OCI-LY3 (cell line): ENCODE measurements around the gene BORCS5.
A peak's percentile ranks its signal among the peaks of the same experiment; 100 is the strongest.

Source experiments
- H2AFZ ChIP-seq: fragments of 200-600, 300-600 bp; shearing (Covaris generic); 2 replicates; pipeline ENCODE4 v1.6.0; 2014; ENCODE audit warnings: antibody characterized with exemption, low read depth, low read length
- H3K27ac ChIP-seq: fragments of 200-600, 300-600 bp; sonication (generic); 2 replicates; pipeline ENCODE4 v1.5.1; 2014; ENCODE audit warnings: mild to moderate bottlenecking, low read length, moderate library complexity, mixed read lengths
- H3K27me3 ChIP-seq: fragments of 200-600, 300-600 bp; sonication (generic); 2 replicates; pipeline ENCODE4 v1.6.1; 2014; ENCODE audit warnings: low read depth, low read length, mixed read lengths
- H3K36me3 ChIP-seq: fragments of 200-600, 300-600 bp; sonication (generic); replicated peaks from 2 replicates; pipeline ENCODE3; 2014; ENCODE audit warnings: low read depth, low read length, mixed read lengths
- H3K4me1 ChIP-seq: fragments of 300-600, 200-600 bp; sonication (generic); 2 replicates; pipeline ENCODE4 v1.6.1; 2014; ENCODE audit warnings: low read length, mixed read lengths
- H3K4me2 ChIP-seq: fragments of 200-600, 300-600 bp; sonication (generic); 2 replicates; pipeline ENCODE4 v1.6.1; 2014; ENCODE audit warnings: low read length, mixed read lengths
- H3K4me3 ChIP-seq: fragments of 300-600, 200-600 bp; sonication (generic); 2 replicates; pipeline ENCODE4 v1.5.1; 2014; ENCODE audit warnings: antibody characterized with exemption, mild to moderate bottlenecking, low read length, moderate library complexity
- H3K79me2 ChIP-seq: fragments of 300-600, 200-600 bp; shearing (Covaris generic); 2 replicates; pipeline ENCODE4 v1.6.1; 2014; ENCODE audit warnings: mild to moderate bottlenecking, low read length, mixed read lengths
- H3K9ac ChIP-seq: fragments of 300-600, 200-600 bp; shearing (Covaris generic); 2 replicates; pipeline ENCODE4 v1.6.0; 2014; ENCODE audit warnings: mild to moderate bottlenecking, low read length, moderate library complexity
- H3K9me3 ChIP-seq: fragments of 200-600, 300-600 bp; shearing (Covaris generic); 2 replicates; pipeline ENCODE4 v1.6.1; 2014; ENCODE audit warnings: low read length, mixed read lengths; ENCODE audit not compliant: insufficient read depth
- H4K20me1 ChIP-seq: fragments of 200-600, 300-600 bp; sonication (generic); 2 replicates; pipeline ENCODE4 v1.6.1; 2016; ENCODE audit warnings: low read length, mixed read lengths; ENCODE audit not compliant: insufficient read depth
- EZH2phosphoT487 ChIP-seq: fragments of 200-600 bp; shearing (Covaris generic); IDR thresholded peaks from 2 replicates; pipeline ENCODE4 v1.6.1; 2018; ENCODE audit warnings: antibody characterized with exemption, mixed run types, low read depth
- TF ChIP-seq, protein P1 (sequence below): fragments of 200-600, 300-600 bp; sonication (generic); IDR thresholded peaks from 2 replicates; pipeline ENCODE4 v1.5.1; 2014; ENCODE audit warnings: antibody characterized with exemption, low read length, low read depth

The BORCS5 gene

DNA sequence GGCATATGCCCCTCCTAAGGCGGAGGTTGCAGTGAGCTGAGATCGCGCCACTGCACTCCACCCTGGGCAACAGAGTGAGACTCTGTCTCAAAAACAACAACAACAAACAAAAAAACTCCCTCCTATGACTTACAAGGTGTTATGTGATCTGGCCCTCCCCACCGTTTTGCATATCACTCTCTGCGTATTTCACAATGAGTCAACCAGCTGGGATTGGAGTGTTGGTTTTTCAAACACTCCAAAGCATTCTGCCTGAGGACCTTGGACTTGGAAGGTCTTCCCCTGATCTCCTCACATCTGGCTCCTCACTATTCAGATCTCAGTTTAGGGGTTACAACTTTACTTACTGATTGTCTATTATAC lies 20.8 kb upstream of the BORCS5 start:
- H3K36me3 ChIP-seq, result no peaks in the 10 kb centered on the region
- peaks cover 9% of the 10 kb centered on the region for H3K4me1 ChIP-seq
- TF ChIP-seq, protein P1, sequence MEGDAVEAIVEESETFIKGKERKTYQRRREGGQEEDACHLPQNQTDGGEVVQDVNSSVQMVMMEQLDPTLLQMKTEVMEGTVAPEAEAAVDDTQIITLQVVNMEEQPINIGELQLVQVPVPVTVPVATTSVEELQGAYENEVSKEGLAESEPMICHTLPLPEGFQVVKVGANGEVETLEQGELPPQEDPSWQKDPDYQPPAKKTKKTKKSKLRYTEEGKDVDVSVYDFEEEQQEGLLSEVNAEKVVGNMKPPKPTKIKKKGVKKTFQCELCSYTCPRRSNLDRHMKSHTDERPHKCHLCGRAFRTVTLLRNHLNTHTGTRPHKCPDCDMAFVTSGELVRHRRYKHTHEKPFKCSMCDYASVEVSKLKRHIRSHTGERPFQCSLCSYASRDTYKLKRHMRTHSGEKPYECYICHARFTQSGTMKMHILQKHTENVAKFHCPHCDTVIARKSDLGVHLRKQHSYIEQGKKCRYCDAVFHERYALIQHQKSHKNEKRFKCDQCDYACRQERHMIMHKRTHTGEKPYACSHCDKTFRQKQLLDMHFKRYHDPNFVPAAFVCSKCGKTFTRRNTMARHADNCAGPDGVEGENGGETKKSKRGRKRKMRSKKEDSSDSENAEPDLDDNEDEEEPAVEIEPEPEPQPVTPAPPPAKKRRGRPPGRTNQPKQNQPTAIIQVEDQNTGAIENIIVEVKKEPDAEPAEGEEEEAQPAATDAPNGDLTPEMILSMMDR, result no peak
- no peak for TF ChIP-seq EZH2phosphoT487
- H3K9ac ChIP-seq, result no peak overlapping the region
- H4K20me1 ChIP-seq, result no peaks in the 10 kb centered on the region
- H3K9me3 ChIP-seq, result no peaks in the 10 kb centered on the region
- H3K27ac ChIP-seq, result no peak overlapping the region
- peaks cover 14% of the 10 kb centered on the region for H3K27me3 ChIP-seq
- H3K4me3 ChIP-seq, result no peak overlapping the region
- H3K4me2 ChIP-seq, result 0 out of 2 replicates have a peak overlapping the region, but pooled peaks have one; percentile 3
- H2AFZ ChIP-seq, result no peak overlapping the region
- no peaks in the 10 kb centered on the region for H3K79me2 ChIP-seq

DNA sequence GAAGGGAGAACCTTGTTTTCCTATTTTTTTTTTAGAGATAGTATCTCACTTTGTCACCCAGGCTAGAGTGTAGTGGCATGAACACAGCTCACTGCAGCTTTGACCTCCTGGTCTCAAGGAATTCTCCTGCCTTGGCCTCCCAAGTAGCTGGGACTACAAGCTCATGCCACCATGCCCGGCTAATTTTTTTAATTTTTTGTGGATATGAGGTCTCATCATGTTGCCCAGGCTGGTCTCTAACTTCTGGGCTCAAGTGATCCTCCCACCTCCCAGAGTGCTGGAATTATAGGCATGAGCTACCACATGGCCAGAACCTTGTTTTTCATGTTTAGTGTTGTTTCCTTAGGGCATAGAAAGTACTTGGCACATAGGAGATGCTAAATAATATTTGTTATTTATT lies 20.4 kb upstream of the BORCS5 start:
- Histone ChIP-seq H3K9me3 (no peaks in the 10 kb centered on the region), H3K9ac (no peak overlapping the region), H3K27ac (no peak overlapping the region), H3K79me2 (no peaks in the 10 kb centered on the region), H3K4me2 (no peak overlapping the region), H2AFZ (no peak overlapping the region), H3K27me3 (peaks cover 12% of the 10 kb centered on the region), H3K4me3 (no peak overlapping the region), H4K20me1 (no peaks in the 10 kb centered on the region), H3K4me1 (peaks cover 9% of the 10 kb centered on the region), H3K36me3 (no peaks in the 10 kb centered on the region)
- TF ChIP-seq, protein P1, result no peak
- TF ChIP-seq EZH2phosphoT487, result no peak

DNA sequence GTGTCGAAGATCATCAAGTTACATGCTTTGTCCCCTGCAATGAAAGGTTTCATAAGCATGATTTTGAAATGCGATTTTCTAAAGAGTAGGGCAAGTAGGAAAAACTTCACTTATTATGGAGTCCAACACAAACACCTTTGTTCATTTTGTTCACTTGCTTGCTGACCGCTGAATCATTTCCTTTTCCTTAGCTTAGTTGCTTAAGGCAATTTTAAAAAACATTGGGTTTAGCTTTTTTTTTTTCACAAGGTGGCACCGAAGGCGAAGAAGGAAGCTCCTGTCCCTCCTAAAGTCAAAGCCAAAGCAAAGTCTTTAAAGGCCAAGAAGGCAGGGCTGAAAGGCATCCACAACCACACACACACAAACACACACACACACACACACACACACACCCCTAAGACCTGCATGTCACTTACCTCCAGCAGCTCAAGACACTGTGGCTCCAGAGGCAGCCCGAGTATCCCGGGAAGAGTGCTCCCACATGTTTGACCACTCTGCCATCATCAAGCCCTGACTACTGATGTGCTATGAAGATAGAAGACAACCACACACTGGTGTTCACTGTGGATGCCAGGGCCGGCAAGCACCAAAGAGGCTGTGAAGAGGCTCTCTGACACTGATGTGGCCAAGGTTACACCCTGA lies 18.2 kb upstream of the BORCS5 start:
- H3K36me3 ChIP-seq, result no peaks in the 10 kb centered on the region
- H2AFZ ChIP-seq, result no peak overlapping the region
- no peak overlapping the region for H3K9ac ChIP-seq
- H3K4me1 ChIP-seq, result peaks cover 9% of the 10 kb centered on the region
- H3K4me2 ChIP-seq, result no peak overlapping the region
- H4K20me1 ChIP-seq, result no peaks in the 10 kb centered on the region
- H3K79me2 ChIP-seq, result no peaks in the 10 kb centered on the region
- H3K9me3 ChIP-seq, result no peaks in the 10 kb centered on the region
- no peak overlapping the region for H3K27ac ChIP-seq
- H3K4me3 ChIP-seq, result no peak overlapping the region
- peaks cover 7% of the 10 kb centered on the region; the same call in 1 of the 2 replicates for H3K27me3 ChIP-seq
- no peak for TF ChIP-seq EZH2phosphoT487
- TF ChIP-seq, protein P1, result no peak

DNA sequence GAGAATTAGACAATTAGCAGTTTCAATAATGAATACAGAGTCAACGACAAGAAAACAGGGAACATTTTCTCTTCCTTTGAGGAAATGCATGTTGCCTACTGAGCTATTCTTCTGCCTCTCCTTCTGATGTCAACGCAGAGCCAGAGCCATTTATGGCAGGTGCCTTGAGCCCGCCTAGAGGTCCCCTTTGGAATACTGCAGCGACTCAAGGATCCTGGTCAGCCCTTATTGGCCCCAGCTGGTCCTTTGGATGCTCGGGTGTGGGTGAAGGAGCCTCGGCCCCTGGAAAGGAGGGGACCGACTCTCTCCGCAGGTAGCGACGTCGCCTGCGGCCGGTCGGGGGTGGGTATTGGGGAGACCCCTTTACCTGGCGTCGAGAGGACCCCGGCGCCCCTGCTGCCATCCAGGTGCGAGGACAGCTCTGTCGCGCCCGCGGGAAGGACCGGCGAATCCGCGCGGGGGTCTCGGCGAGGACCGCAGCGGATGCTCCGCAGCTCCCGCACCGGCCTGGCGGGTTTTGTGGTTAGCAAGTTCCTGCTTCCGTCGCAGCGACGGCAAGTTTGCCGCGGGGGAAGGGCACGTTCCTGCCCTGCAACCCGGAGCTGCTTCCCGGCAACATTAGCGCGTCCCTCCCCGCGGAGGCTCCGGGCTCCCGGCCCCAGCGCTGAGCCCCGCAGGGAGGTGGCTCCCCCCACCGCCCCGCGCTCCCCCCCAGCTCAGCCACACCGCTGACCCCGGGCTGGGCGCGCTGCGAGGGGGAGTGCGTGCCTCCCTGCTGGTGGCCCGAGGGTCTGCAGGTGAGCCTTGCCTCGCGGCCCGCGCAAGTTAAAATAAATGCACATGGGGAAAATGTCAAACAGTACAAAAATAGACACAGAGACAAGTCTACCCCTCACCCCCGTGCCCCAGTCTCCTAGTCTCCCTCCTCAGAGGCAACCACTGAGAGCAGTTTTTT lies 6.9 kb upstream of the BORCS5 start, which contains the start of gene MANSC1:
Gene MANSC1, minus strand, starts transcription at position 532 of the 955 bp plus-strand sequence. CDS start 6,928 bp downstream, outside the sequence.
- H2AFZ ChIP-seq, result peak within 1 kb of the TSS; percentile 56; the same call in 1 of the 2 replicates
- H3K27ac ChIP-seq, result no peak within 1 kb of the TSS
- no peaks in the 10 kb centered on the region for H3K4me1 ChIP-seq

More for the DNA sequence above, 6.9 kb upstream of the BORCS5 start, which contains the start of gene MANSC1:
- Histone ChIP-seq H3K9me3 (no peaks in the 10 kb centered on the region), H3K27me3 (no peaks in the 10 kb centered on the region; the same call in 1 of the 2 replicates), H3K4me2 (peak within 1 kb of the TSS; percentile 73), H3K4me3 (peak within 1 kb of the TSS; percentile 80), H4K20me1 (no peaks in the 10 kb centered on the region), H3K9ac (peak within 1 kb of the TSS; percentile 46; the same call in 1 of the 2 replicates), H3K36me3 (no peaks in the 10 kb centered on the region), H3K79me2 (no peaks in the 10 kb centered on the region)
- TF ChIP-seq, protein P1, result peak; percentile 8; the same call in 1 of the 2 replicates
- TF ChIP-seq EZH2phosphoT487, result no peak
